ENCODE measurements around the gene BST1. TPM values are rescaled to one million over a fixed set of nuclear protein-coding genes. Genes with fewer than 3 reads are reported as not detected.
A peak's percentile ranks its signal among the peaks of the same experiment; 100 is the strongest.
"Not testable (repeated sequence)": the region's sequence is repeated elsewhere in the genome, so short reads cannot be mapped to it uniquely, and the experiment has no call there.

BST1 gene
- total RNA-seq, 2 experiments from 2014 or later, result 0.47 to 0.66 TPM

DNA sequence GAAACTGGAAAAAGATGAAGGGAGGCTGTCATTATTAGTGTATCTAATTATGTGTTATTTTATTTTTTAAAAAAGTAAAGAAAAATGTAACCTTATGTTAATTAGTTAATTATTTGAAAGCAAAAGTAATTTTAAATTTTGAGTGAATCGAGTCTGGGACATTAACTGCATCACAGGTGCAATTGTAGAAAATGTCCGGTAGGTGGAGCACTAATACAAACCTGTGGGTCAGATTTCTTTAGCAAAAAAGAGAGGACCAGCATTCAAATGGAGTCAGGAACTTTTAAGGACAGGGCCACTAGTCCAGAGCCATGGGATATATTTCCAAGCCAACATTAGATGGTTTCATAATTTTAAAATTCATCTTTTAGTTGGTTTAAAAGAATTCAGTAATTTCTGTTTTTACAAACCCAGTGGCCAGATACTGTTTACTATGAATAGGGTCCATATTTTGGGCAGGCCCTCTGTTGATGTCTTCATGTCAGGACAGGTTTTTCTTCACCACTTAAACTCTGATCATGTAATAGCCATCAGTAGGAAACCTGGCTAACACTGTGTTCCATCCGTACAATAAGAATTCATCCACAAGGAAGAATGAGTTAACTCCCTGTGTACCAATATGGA, 27.2 kb downstream of the BST1 start:
- H3K36me3 Mint-ChIP-seq (ENCODE audit: low read depth), result no peaks in the 10 kb centered on the region
- ATAC-seq (peak; percentile 65), DNase-seq (peak; percentile 19)
- H3K4me3 Mint-ChIP-seq, result no peak overlapping the region
- ChIA-PET CTCF (interaction anchor here (0.7 to 2.3 kb wide), 10 partner anchors 9 to 260 kb away, joined by 3 to 12 read pairs (median 6); partner anchors contain the start of gene CC2D2A), POLR2A (no interaction called here)
- H3K27me3 Mint-ChIP-seq, result no peaks in the 10 kb centered on the region
- no peak overlapping the region for H3K27ac Mint-ChIP-seq
- H3K4me1 Mint-ChIP-seq, result peaks cover 7% of the 10 kb centered on the region
- H3K9me3 Mint-ChIP-seq (ENCODE audit: low read depth), result no peaks in the 10 kb centered on the region
- intact Hi-C loops (cut with DNase I, micrococcal nuclease), result loop anchor here (1.0 to 5.0 kb wide), 9 partner anchors 26 to 271 kb away; partner anchors contain the start of gene CD38 (in 1 of the 2)

DNA sequence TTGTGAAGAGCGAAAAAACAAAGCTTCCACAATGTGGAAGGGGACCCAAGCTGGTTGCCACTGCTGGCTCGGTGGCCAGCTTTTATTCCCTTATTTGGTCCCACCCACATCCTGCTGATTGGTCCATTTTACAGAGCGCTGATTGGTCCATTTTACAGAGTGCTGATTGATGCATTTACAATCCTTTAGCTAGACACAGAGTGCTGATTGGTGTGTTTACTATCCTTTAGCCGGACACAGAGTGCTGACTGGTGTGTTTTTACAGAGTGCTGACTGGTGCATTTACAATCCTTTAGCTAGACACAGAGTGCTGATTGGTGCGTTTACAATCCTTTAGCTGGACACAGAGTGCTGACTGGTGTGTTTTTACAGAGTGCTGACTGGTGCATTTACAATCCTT, 30.2 kb downstream of the BST1 start:
- H3K27me3 Mint-ChIP-seq; ATAC-seq; DNase-seq; H3K9me3 Mint-ChIP-seq (ENCODE audit: low read depth); POLR2A ChIA-PET; H3K4me3 Mint-ChIP-seq; H3K36me3 Mint-ChIP-seq (ENCODE audit: low read depth); H3K27ac Mint-ChIP-seq: not testable (repeated sequence)
- CTCF ChIA-PET, result interaction anchor here (0.7 to 2.9 kb wide), 4 partner anchors 8 to 1250 kb away, joined by 3 to 14 read pairs (median 5); no protein-coding TSS in a partner anchor
- intact Hi-C loops (cut with DNase I, micrococcal nuclease), result loop anchor here in 1 of 2 experiments (5.0 kb wide), 2 partner anchors 74 to 149 kb away; no protein-coding TSS in a partner anchor
- H3K4me1 Mint-ChIP-seq, result peaks cover 23% of the 10 kb centered on the region

DNA sequence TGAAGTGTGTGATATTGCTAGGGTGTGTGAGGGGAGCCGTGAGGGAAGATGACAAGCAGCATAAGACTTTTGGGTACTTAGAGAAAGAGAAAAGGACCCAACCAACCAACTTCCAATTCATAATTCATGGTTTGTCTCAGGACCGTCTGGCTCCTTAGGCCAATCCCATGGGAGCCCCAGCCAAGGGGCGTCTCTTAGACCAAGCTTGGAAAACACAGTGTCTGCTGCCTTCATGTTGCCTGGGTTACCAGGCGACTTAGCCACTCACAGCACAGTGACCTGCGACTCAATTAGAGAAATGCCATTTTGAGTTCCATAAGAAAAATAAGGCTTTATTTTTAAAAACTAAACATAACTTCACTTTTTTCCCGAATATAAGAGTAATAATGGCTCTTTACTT, 32.7 kb downstream of the BST1 start:
- POLR2A ChIA-PET, result no interaction called here
- no peak for ATAC-seq
- intact Hi-C loops (cut with DNase I, micrococcal nuclease), result no loop called here
- Mint-ChIP-seq H3K4me1 (peaks cover 42% of the 10 kb centered on the region), H3K27ac (no peak overlapping the region), H3K27me3 (no peaks in the 10 kb centered on the region), H3K9me3 (ENCODE audit: low read depth) (peaks cover 3% of the 10 kb centered on the region), H3K36me3 (ENCODE audit: low read depth) (peaks cover 2% of the 10 kb centered on the region), H3K4me3 (no peak overlapping the region)
- CTCF ChIA-PET, result interaction anchor here (0.7 to 2.2 kb wide), 2 partner anchors 21 to 265 kb away, joined by 3 to 10 read pairs; no protein-coding TSS in a partner anchor
- DNase-seq, result no peak

DNA sequence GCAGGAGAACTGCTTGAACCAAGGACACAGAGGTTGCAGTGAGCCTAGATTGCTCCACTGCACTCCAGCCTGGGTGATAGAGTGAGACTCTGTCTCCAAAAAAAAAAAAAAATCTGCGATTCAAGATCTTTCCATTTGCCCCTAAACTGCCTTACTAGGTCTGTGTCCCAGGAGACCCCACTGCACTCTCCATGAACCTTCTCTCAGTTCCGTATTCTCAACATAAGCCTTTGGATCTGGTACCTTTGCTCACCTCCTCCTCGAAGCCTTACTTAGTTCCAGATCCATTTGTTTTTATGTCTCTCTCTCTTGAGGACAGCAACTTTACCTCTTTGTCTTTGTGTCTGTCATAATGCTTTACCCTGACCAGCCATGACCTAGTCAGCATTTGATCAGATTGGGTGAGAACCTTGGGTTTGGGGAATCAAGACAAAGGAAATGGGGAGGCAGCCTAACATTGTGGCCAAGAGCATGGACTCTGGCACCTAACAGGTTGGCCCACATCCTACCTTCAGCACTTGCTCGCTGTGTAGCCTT, 33.7 kb downstream of the BST1 start:
- Mint-ChIP-seq H3K27me3 (no peaks in the 10 kb centered on the region), H3K4me1 (peaks cover 42% of the 10 kb centered on the region), H3K27ac (no peak overlapping the region), H3K36me3 (ENCODE audit: low read depth) (peaks cover 7% of the 10 kb centered on the region), H3K4me3 (no peak overlapping the region), H3K9me3 (ENCODE audit: low read depth) (peaks cover 9% of the 10 kb centered on the region)
- ATAC-seq, result no peak
- POLR2A ChIA-PET, result interaction anchor here (1.0 kb wide), 1 partner anchor 30 kb away, joined by 4 read pairs; no protein-coding TSS in a partner anchor
- no peak for DNase-seq
- CTCF ChIA-PET, result interaction anchor here (0.6 to 5.4 kb wide), 4 partner anchors 16 to 528 kb away, joined by 3 to 44 read pairs (median 4); no protein-coding TSS in a partner anchor
- intact Hi-C loops (cut with DNase I, micrococcal nuclease), result no loop called here

DNA sequence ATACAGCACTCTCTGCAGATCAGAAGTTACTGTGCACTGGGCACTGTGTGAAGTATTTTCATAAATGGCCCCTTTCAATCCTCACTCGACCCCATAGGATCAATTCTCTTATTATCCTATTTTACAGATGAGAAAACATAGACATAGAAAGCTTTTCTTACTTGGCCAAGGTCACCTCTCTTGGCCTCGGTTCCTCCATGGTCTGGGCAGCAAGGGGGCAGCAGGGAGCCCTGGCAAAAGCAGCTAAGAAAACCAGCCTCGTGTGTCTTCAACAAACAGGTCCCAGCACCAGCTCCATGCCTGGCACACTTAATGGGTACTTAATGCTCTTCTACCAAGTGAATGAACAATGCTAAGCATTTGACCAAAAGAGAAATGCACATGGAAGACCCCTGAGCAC, 34.4 kb downstream of the BST1 start:
- no peak overlapping the region for H3K4me3 Mint-ChIP-seq
- POLR2A ChIA-PET, result interaction anchor here (1.0 kb wide), 1 partner anchor 29 kb away, joined by 4 read pairs; no protein-coding TSS in a partner anchor
- ATAC-seq (no peak), DNase-seq (peak; percentile 20)
- H3K4me1 Mint-ChIP-seq, result peaks cover 42% of the 10 kb centered on the region
- no peaks in the 10 kb centered on the region for H3K27me3 Mint-ChIP-seq
- CTCF ChIA-PET, result interaction anchor here (0.6 to 5.4 kb wide), 6 partner anchors 15 to 528 kb away, joined by 3 to 44 read pairs (median 4); no protein-coding TSS in a partner anchor
- no peak overlapping the region for H3K27ac Mint-ChIP-seq
- H3K36me3 Mint-ChIP-seq (ENCODE audit: low read depth), result peaks cover 13% of the 10 kb centered on the region
- intact Hi-C loops (cut with DNase I, micrococcal nuclease), result no loop called here
- H3K9me3 Mint-ChIP-seq (ENCODE audit: low read depth), result peaks cover 15% of the 10 kb centered on the region

DNA sequence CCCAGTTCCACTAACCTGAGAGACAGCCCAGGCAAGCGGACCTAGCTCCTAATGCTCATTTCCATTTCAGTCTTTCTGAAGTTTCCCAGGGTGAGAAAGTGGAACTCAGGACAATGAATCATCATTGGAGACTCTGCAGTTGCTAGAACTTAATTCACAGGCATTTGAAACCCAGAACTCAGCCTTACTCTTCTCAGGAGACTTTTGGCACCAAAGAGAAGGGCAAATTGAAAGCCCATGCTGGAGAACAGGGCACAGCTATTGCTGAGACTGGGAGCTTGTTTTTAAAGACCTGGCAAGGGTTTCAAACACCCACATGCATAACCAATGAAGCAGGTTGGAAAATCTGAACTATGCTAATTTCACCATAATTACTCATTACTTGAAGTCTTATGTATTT, 36.0 kb downstream of the BST1 start:
- intact Hi-C loops (cut with DNase I, micrococcal nuclease), result loop anchor here (1.0 to 2.0 kb wide), 3 partner anchors 17 to 56 kb away; partner anchors contain the start of gene CD38 (in 1 of the 2)
- ChIA-PET POLR2A (interaction anchor here (0.8 to 1.6 kb wide), 3 partner anchors 17 to 44 kb away, joined by 4 to 5 read pairs (median 4); no protein-coding TSS in a partner anchor), CTCF (interaction anchor here (0.6 to 5.4 kb wide), 14 partner anchors 8 to 144 kb away, joined by 3 to 44 read pairs (median 4); no protein-coding TSS in a partner anchor)
- Mint-ChIP-seq H3K9me3 (ENCODE audit: low read depth) (peaks cover 20% of the 10 kb centered on the region), H3K4me1 (peaks cover 40% of the 10 kb centered on the region), H3K27me3 (no peaks in the 10 kb centered on the region), H3K36me3 (ENCODE audit: low read depth) (peaks cover 14% of the 10 kb centered on the region), H3K27ac (peak overlapping the region; percentile 58), H3K4me3 (no peak overlapping the region)
- ATAC-seq (peak; percentile 85), DNase-seq (peak; percentile 16)

DNA sequence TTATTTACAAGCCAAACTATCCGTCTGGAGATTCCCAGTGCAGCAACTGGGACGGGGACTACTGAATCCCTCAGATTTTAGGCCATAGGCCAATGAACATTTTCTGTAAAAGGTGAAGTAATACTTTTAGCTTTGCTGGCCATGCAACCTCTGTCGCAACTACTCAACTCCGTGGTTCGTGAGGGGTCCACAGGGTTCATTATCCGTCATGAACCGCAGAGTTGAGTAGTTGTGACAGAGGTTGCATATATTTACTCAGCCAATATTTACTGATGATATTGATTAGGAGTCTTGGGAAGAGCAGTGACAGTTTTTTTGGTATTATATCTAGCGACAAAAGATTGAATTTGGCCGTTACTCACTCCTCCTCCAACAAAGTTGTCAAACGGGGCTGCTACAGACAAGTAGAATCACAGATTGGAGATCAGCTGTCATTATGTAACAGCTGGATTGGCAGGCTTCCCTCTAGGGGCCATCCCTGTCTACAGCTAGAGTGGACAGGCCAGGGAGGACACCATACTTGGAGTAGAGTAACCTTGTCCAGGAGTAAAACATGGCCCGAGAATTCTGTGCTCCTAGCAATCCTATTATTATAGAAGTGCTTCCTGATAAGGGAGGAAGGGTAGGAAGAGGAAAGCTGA, 38.0 kb downstream of the BST1 start:
- ATAC-seq, result no peak

DNA sequence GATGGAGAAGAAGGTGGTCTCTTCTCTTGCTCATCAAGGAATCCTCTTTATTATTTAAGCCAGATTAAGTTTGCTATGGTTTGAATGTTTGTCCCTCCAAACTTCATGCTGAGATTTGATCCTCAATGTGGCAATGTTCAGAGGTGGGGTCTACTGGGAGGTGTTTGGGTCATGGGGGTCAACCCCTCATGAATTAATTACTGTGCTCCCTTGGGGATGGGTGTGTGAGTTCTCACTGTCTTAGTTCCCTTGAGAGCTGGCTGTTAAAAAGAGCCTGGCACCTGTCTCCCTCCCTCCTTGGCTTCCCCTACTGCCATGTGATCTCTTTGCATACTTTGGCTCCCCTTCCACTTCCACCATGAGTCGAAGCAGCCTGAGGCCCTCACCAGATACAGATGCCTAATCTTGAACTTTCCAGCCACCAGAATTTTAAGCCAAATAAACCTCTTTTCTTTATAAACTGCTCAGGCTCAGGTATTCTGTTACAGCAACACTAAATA, 39.3 kb downstream of the BST1 start:
- no peak for DNase-seq
- no peak overlapping the region for H3K4me3 Mint-ChIP-seq
- H3K4me1 Mint-ChIP-seq, result peaks cover 35% of the 10 kb centered on the region
- no peaks in the 10 kb centered on the region for H3K27me3 Mint-ChIP-seq
- ChIA-PET CTCF (interaction anchor here (0.7 to 5.4 kb wide), 3 partner anchors 14 to 208 kb away, joined by 3 to 44 read pairs (median 3); no protein-coding TSS in a partner anchor), POLR2A (no interaction called here)
- no peak for ATAC-seq
- intact Hi-C loops (cut with DNase I, micrococcal nuclease), result no loop called here
- no peak overlapping the region for H3K27ac Mint-ChIP-seq
- H3K9me3 Mint-ChIP-seq (ENCODE audit: low read depth), result peaks cover 29% of the 10 kb centered on the region
- peaks cover 15% of the 10 kb centered on the region for H3K36me3 Mint-ChIP-seq (ENCODE audit: low read depth)

More for the DNA sequence above, 38.0 kb downstream of the BST1 start:
- intact Hi-C loops (cut with DNase I, micrococcal nuclease), result no loop called here
- no peak overlapping the region for H3K27ac Mint-ChIP-seq
- POLR2A ChIA-PET, result interaction anchor here (0.6 kb wide), 1 partner anchor 188 kb away, joined by 4 read pairs; no protein-coding TSS in a partner anchor
- no peak overlapping the region for H3K4me3 Mint-ChIP-seq
- DNase-seq, result no peak
- H3K4me1 Mint-ChIP-seq, result peaks cover 35% of the 10 kb centered on the region
- peaks cover 14% of the 10 kb centered on the region for H3K36me3 Mint-ChIP-seq (ENCODE audit: low read depth)
- peaks cover 24% of the 10 kb centered on the region for H3K9me3 Mint-ChIP-seq (ENCODE audit: low read depth)
- H3K27me3 Mint-ChIP-seq, result no peaks in the 10 kb centered on the region
- CTCF ChIA-PET, result interaction anchor here (0.6 to 5.4 kb wide), 5 partner anchors 8 to 70 kb away, joined by 3 to 44 read pairs (median 3); no protein-coding TSS in a partner anchor

DNA sequence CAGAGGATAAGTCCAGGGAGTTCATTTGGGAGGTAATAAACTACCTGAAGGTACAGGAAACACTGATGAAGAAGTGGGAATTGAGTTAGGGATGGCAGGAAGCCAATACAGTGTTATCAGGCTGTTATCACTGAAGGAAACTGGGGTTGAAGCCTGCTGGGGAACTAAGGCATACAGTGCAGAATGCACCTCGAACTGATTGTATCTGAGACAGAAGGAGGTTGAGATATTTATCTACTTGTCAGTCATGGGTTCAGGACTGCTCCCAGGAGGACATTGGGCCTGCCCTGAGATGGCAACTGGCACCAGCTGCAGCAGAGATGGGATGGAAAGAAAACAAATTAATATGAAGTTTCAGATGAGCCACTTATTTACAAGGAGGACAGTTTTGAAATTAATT, 39.8 kb downstream of the BST1 start:
- Mint-ChIP-seq H3K4me1 (peaks cover 30% of the 10 kb centered on the region), H3K36me3 (ENCODE audit: low read depth) (peaks cover 15% of the 10 kb centered on the region), H3K4me3 (no peak overlapping the region), H3K27me3 (no peaks in the 10 kb centered on the region), H3K9me3 (ENCODE audit: low read depth) (peaks cover 29% of the 10 kb centered on the region), H3K27ac (no peak overlapping the region)
- ChIA-PET CTCF (interaction anchor here (0.7 to 1.0 kb wide), 2 partner anchors 62 to 207 kb away, joined by 3 read pairs; no protein-coding TSS in a partner anchor), POLR2A (no interaction called here)
- intact Hi-C loops (cut with DNase I, micrococcal nuclease), result no loop called here
- ATAC-seq (no peak), DNase-seq (no peak)

DNA sequence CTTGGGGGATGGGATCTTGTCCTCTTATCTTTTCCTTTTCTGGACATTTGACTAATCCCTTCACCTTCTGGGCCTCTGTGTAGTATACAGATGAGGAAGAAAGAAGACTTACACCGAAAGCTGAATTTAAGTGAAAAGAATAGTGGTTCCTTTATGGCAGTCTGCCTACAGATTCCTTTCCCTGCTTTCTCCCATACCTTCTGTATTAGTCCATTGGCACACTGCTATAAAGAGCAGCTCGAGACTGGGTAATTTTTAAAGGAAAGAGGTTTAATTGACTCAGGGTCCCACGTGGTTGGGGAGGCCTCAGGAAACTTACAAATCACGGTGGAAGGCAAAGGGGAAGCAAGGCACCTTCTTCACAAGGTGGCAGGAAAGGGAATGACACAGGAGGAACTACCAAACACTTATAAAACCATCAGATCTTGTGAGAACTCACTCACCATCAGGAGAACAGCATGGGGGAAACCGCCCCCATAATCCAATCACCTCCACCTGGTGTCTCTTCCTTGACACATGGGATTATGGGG, 41.2 kb downstream of the BST1 start:
- Mint-ChIP-seq H3K4me3 (no peak overlapping the region), H3K36me3 (ENCODE audit: low read depth) (peaks cover 15% of the 10 kb centered on the region), H3K27me3 (no peaks in the 10 kb centered on the region), H3K4me1 (peaks cover 15% of the 10 kb centered on the region), H3K27ac (no peak overlapping the region), H3K9me3 (ENCODE audit: low read depth) (peaks cover 29% of the 10 kb centered on the region)
- intact Hi-C loops (cut with DNase I, micrococcal nuclease), result no loop called here
- ATAC-seq (no peak), DNase-seq (no peak)
- ChIA-PET CTCF (no interaction called here), POLR2A (no interaction called here)

DNA sequence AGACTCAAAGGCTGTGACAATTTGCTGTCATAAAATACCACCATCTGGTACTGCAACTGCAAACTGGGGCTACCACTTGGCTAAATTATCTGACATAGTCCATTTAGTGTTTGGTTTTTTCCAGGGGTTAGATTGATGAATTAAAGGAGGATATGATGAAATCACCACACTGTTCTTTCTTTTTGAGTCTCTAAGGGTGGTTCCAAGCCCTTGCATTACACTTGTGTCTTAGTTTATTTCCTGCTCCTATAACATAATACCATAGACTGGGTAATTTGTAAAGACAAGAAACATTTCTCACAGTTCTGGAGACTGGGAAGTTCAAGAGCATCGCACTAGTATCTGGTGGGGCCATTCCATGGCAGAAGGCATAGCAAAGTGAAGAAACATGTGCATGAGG, 43.2 kb downstream of the BST1 start:
- ChIA-PET CTCF (no interaction called here), POLR2A (no interaction called here)
- ATAC-seq (peak; percentile 77), DNase-seq (no peak)
- H3K4me3 Mint-ChIP-seq, result no peak overlapping the region
- H3K27me3 Mint-ChIP-seq, result no peaks in the 10 kb centered on the region
- H3K36me3 Mint-ChIP-seq (ENCODE audit: low read depth), result peaks cover 10% of the 10 kb centered on the region
- intact Hi-C loops (cut with DNase I, micrococcal nuclease), result no loop called here
- H3K9me3 Mint-ChIP-seq (ENCODE audit: low read depth), result peaks cover 23% of the 10 kb centered on the region
- peak overlapping the region; percentile 42 for H3K27ac Mint-ChIP-seq
- peaks cover 6% of the 10 kb centered on the region for H3K4me1 Mint-ChIP-seq

Measured in activated CD4-positive, alpha-beta T cell treated with anti-CD3 and anti-CD28 coated beads for 36 hours (primary cell).